Activated CD4-positive, alpha-beta T cell treated with anti-CD3 and anti-CD28 coated beads for 1 hour (primary cell): ENCODE results near the gene INTS2.

Source experiments
- DNase-seq: peaks from one replicate; pipeline ENCODE4 v3.0.0-alpha.2; 2020

INTS2 gene

DNA sequence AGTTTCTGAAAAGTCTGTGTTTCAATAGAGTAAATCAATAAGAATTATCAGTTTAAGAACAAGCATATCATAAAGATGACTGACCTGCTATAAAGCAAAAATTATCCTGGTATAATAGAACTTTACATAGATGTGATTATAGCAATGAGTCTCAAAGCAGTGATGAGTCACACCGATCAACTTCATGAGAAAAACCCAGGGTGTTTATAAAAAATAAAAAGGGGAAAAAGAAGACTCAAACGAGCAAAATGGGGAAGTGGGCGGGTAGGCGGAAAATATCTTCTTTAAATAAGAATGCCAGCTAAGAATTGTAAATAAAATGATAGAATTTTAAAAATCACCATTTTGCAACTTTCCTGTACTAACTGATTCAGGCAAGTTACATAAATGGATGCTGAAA lies 111.2 kb downstream of the INTS2 start:
- no peak for DNase-seq

DNA sequence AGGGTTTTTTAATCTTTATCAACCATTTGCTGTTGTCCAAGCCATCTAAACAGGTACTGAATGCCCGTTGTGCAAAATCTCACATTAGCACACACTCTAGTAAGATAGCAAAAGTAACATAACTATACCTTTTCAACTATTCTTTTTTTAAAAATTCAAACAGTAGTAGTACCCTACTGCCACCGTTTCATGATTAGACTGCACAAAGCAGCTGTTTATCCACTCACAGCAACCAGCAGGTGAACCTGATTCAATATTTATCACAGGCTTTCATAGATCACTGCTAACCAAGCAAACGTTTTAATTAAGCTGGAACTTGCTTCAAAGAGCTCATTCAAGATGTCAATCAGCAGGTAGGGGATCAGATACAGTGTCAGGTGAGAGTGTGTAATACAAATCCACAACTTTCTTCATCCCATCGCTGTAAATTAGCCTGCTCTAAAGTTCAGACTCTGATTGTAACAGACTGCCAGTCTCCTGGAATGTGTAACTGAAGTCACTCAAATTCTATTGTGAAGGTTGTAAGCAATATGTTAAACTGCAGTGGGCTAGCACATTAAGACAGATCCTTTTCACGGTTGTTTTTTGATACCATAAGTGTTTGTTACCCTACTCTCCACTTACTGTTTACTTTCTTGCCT lies 111.8 kb downstream of the INTS2 start:
- no peak for DNase-seq
